ENCODE data around the gene HMCN1.

GRCh38 chr1:185732951-185733350 is 1.2 kb upstream of the HMCN1 start:
- TF ChIP-seq POLR2A (IDR thresholded peaks at IDR 0.05; ENCODE audit: low read depth) = no peak
- no peak for TF ChIP-seq CTCF (IDR thresholded peaks at IDR 0.05)
- no peak for TF ChIP-seq POLR2AphosphoS5 (IDR thresholded peaks at IDR 0.05)

Measured in esophagus muscularis mucosa (tissue), 3 donors.